GM21381 (cell line): ENCODE measurements around the gene ALOX5AP.

Experiments used
- ATAC-seq: cut with Tn5 transposase; IDR thresholded peaks from one replicate; pipeline ENCODE4 v1.9.1; 2021; ENCODE audit warnings: mild to moderate bottlenecking, moderate library complexity; ENCODE audit not compliant: unreplicated experiment

Gene ALOX5AP

DNA sequence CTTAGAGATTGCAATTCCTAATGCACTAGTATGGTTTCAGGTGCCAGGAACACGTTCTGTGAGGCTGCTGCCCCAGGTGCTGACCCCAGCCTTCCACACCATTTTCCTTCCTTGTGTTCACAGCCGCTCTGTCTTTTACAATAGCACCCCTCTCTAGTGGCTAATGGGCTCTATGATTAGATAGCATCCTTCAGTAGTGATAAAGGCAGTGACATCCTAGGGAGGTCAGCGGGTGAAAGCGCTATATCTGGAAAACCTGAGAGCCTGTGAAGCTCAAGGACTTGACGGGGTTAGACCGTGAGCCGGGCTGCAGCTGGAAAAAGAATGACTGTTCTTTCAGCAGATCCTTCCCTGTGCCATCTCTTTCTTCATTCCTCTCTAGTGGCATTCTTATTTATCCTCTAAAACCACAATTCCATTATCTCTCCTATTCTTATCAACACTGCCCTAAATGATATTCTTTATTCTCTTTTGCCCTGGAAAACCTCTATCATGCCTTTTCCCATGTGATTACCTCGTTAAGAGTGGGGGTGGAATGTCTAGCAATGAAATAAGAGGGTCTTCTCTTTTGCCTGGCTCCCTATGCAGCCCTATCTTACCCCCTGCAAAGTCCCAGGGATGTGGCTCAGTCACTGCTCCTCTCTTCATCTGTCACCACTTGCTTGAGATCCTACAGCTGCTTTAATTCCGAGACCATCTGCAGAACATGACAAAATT, 21.8 kb downstream of the ALOX5AP start:
- ATAC-seq: no peak

DNA sequence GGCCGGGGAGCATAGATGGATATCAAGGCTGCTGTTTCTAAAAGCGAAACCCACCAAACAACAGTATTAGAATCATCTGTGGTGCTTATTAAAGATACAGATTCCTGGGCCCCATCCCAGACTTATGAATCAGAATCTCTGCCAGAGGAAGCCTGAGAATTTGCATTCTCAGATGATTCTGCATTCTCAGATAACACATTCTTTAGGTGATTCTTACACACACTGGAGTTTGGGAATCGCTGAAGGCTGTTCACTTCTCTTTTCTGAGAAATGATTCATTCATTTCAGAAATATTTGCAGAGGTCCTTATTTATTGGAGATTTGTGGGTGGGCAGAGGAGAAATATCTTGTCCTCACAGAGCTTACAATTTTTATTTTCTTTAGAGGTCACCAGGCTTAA, 24.4 kb downstream of the ALOX5AP start:
- no peak for ATAC-seq

DNA sequence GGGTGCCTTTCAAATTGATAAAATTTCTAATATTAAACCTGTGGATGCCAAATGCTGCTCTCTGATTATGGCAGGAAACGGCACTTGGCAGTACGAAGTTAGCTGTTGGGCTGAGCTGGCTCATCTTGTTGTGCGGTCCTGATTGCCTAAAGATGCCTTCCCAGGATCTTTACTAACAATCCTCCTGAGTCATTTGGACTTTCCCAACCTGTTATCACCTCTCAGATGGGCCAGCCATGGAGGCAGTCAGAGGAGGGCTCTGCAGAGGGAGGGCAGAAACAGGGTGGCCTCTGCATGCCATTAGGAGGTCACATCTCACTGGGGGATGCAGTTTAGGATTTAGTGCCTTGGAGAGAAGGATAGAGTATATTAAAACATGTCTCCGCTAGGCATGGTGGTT, 27.3 kb downstream of the ALOX5AP start:
- no peak for ATAC-seq

DNA sequence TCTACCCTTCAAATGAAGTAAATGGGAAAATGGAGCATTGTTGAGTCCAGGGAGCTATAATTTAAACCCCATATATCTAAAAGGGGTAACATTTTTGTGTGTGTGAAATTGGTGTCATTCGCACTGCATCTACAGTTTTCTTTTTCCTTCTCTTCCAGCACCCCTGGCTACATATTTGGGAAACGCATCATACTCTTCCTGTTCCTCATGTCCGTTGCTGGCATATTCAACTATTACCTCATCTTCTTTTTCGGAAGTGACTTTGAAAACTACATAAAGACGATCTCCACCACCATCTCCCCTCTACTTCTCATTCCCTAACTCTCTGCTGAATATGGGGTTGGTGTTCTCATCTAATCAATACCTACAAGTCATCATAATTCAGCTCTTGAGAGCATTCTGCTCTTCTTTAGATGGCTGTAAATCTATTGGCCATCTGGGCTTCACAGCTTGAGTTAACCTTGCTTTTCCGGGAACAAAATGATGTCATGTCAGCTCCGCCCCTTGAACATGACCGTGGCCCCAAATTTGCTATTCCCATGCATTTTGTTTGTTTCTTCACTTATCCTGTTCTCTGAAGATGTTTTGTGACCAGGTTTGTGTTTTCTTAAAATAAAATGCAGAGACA, 28.6 kb downstream of the ALOX5AP start:
- ATAC-seq: no peak

DNA sequence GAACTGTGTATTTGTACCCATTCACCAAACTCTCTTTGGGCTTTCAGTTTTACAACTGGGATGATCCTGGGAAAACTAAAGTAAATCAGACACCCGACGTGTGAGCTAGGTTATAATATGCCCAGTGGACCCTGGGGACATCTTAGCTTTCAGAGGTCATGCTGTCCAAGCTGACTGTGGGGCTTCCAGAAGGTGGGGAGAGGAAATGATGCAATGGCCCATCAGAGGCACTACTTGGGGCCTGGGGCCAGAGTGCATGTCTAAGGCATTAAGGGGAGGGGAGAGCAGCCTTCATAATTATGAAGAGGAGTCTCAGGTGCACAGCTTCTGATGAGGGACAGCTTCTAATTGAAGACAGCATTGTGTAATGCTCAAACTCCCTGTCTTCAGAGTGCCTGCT, 30.9 kb downstream of the ALOX5AP start:
- no peak for ATAC-seq

DNA sequence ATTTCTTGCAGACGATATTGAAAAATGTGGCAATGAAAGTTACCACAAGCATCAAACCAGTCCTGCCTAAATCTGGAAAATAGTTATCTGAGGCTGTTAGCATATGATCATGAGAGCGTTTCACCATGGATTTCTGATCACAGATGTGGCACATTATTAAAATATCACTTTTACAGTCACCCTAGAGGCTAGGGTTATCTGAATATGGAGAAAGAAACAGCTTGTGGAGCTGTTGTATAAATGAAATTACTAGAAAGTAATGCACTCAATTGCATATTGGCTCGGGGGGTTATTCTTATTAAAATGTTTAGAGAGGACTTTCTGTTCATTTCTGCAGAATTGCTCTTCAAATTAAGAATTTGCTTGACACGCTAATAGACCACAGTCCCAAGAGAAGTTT, 35.6 kb downstream of the ALOX5AP start:
- no peak for ATAC-seq

DNA sequence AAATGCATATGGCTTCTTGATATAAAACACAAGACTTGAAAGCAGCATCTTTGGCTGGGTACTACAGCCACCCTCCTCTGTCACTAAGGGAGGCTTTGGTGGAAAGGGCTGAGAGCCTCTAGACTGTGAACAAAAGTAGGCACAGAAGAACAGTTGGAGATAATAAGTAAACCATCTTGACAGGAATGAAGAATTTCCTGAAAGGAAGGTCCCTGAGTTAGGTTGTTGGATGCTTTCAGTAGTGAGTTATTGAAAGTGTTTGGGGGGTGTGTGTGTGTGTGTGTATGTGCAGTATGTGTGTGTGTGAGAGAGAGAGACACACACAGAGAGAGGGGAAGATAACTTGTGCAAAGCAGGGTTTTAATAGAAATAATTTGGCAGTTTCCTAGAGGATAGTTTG, 38.2 kb downstream of the ALOX5AP start:
- no peak for ATAC-seq

DNA sequence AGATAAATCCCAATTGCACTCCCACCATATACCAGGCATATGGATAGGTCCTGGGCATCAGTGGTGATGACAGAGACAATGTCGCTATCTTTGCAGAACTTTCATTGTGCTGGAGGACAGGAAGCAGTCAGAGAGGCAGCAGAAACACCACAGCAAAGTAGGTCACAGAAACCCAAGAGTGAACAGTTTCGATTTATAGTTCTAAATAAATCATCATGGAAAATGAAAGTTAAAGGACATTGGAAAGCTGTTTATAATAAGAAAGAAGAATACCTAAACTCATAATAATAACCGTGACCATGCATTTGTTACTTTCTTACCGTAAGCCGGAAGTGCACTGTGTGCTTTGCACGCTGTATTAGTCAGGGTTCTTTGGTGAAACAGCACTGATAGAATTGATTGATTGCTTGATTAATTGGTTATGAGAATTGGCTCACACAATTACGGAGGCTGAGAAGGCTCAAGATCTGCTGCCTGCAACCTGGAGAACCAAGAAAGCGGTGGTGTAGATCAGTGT, 38.9 kb downstream of the ALOX5AP start:
- ATAC-seq: no peak

DNA sequence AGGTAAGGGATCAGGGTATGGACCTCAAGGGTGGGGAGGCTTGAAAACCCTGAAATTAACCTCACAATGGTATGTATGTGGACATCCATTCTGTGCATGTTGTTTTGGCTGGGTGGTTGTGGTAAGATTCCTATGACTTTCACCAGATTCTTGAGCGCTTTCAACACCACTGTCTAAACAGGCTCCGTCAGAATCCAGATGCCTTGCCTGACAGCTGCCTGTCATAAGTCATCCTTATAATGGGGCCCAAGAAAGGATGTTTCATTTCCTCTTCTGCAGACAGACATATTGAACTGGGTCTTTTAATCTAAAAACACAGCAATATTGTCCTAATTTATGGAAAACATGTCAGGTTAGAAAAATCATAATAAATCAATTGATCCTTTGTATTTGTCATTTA, 41.3 kb downstream of the ALOX5AP start:
- ATAC-seq: no peak

DNA sequence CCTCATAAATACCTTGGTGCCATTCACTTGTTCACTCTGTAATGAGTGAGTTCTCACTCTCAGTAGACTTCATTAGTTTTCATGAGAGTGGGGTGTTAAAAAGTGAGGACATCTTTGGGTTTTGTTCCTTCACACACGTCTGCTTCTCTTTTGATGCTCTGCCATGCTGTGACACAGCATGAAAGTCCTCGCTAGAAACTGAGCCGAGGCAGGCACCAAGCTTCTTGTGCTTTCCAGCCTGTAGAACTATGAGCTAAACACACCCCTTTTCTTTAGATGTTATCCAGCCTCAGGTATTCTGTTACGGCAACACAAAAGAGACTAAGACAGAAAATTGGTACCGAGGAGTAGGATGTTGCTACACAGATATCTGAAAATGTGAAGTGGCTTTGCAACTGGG, 43.7 kb downstream of the ALOX5AP start:
- no peak for ATAC-seq

DNA sequence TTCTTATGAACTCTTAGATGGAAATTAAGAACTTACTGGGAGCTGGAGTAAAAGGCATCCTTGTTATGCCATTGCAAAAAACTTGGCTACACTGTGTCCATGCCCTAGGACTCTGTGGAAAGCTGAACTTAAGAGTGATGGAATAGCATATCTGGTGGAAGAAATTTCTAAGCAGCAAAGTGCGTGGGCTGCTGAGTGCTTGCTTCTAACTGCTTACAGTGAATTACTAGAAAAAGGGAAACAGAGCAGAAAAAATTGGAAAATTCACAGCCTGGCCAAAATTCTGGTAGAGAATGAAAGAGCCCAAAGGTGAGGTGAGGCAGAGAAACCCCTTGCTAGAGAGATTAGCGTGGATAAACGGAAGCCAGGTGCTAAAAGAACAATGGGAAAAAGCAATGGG, 44.3 kb downstream of the ALOX5AP start:
- no peak for ATAC-seq

DNA sequence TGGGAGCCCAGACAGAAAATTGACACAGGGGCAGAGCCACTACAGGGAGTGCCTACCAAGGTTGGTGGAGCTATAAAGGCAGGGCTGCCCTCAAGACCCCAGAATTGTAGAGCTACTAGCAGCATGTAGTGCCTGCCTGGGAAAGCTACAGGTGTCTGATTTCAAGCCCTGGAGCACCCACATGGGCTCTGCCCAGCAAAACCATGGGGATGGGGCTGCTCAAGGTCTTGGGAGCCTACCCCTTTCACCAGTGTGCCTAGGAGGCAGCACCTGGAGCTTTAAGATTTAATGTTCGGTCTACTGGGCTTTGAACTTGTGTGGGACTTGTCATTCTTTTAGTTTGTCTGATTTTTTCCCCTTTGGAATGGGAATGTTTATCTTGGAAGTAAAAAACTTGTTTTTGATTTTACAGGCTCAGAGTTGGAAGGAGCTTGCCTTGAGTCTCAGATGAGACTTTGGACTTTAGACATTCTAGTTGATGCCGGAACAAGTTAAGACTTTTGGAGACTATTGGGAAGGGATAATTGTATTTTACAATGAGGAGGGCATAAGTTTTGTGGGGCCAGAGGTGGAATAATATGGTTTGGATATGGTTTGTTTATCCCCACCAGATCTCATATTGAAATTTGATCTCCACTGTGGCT, 45.1 kb downstream of the ALOX5AP start:
- ATAC-seq: no peak

DNA sequence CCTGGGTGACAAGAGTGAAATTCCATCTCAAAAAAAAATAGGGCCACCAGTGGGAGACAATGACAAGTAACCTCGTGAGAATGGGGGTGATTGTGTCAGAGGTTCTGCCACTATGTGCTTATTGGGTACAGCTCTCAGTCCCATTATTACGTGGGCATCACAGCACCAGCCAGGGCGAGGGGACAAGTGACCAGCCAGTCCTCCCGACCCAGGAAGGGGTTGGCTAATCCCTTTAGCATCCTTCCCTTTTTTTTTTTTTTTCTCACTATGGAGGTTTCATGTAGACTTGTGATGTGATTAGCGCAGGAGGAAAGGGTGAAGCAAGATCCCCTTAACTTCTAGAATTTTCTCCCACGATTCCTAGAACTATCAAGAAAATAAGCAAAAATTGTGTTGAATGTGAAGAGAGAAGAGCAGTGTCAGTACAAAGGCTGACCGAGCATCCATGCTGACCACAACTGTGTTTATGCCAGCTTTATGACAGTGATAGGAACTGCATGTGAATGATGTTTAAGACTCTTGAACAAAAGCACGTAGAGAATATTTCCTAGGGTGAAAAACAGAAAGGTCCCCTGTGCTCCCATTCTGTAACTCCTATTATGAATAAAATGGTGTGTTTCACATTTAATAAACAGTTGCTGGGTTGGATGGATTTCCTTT, 50.0 kb downstream of the ALOX5AP start:
- no peak for ATAC-seq

DNA sequence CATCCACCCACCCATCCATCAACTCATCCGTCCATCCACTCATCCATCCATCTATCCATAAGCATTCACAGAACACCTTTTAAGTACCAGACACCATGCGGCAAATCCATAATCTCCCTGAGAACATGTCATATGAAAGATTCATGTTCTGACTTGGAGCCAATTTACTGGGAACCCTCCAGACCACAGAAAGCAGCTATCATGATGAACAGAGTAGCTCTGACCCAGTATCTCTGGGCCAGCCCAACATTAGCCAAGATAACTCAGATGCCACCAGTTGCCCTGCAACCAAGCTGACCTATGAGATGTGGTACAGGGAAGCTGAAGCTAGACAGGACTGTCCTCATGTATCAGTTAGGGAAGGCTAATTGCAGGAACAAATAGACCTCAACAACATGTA, 51.3 kb downstream of the ALOX5AP start:
- ATAC-seq: no peak

DNA sequence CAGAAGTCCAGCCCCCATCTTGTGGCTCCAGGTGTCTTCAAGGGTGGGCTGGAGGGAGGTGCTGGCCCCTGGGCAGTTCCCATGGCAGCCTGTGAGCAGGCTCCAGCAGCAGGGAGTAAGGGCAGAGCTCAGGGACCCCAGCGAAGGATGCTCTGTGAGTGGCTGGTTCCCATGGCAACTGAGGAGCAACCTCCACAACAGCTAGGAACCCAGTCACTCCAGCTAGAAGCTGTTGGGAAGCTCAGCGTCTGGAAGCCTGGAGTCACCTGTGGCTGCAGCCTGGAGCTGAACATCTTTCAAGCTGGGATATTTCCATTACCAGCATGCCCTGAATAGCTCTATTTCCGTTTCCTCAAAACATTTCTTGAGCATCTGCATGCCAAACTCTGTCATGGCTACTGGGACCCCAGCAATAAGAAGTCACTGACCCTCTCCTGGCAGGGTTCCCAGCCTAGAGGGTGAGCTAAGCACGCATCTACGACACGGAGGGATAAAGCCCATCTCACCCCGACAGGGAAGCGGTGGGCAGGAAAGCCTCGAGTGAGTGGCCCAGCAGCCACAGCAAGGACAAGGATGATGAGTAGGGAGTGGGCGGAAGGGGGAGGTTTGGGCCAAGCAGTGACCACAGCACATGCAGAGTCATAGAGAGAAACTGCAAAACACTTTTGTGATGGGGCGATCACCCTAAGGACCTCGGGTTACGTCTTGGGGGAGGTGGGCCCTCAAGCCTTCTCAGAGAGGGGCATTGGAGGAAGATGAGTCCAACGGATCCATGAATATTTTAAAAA, 52.6 kb downstream of the ALOX5AP start:
- ATAC-seq: no peak

DNA sequence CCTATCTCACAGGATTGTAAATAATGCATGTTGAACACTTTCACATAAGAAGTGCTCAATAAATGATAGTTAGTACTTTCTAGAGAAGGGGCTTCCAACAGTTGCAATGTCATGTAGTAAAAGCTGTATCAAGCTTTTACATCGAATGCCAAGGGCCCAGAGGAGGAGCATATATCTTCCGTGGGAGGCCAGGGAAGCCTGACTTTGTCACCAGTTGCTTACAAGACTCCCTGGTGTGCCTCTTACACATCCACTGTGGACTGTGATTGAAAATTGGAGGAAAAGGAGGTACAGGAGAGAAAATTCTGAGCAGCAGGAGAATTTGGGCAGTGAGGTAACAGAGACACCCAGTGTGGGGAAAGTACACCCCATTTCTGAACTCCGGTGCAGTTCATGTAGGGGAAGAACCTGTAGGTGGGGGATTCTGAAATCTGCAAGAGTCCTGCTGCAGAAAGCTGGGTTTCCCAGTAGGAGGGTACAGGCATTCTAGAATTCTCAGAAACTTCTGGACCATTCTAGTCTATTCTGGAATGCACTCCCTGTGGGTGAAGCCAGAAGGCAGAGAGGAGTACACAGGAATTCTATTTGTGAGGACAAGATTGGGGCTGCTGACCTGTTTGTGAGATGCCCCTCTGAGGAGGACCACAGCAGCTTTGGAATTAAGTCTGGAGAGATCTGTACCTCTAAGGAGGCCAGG, 54.0 kb downstream of the ALOX5AP start:
- no peak for ATAC-seq

DNA sequence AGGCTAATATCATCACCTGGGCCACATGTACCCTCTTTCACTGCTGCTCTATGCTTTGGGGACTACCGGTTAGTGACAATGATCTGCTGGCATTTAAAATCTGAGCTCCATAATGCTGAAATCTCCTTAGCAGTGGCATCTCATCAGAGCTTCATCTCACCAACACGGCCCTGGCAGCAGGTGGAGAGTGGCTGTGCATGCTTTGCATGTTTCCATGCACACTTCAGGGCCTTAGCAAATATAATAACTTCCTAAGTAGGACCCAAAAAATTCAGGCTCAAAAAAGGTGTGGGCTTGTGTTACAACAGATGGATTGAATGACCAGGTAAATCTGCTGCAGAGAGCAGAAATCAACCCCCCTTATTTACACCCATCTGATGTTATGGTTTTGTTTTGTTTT, 55.2 kb downstream of the ALOX5AP start:
- no peak for ATAC-seq

DNA sequence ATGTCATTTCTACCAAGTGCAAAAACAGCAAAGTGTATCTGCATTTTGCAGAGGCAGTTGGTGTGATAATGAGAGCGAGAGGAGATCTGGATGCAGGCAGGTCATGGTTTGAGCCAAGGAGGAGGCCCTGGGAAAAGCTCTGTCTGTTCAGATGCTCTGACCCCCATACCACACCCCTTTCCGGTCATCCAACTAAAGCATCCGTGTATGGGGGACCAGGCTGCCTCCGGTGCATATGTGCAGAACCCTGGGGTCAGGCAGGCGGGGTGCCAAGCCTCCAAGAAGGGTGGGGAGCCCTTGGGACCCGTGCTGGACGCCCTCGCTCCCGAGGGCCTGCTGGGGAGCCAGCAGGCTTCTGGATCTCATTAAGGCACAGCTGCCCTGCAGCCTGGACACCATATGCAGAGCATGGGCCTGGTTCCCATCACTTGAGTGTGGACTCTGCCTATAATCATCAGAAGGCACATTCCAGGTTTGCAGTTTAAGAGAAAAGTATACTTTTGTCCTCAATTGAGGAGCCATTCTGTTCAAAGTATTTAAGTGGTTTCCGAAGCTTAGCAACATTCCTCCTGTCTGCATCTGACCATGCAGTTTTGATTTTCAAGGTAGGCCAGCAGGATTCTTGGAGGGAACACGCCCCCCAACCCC, 56.1 kb downstream of the ALOX5AP start:
- ATAC-seq: no peak

DNA sequence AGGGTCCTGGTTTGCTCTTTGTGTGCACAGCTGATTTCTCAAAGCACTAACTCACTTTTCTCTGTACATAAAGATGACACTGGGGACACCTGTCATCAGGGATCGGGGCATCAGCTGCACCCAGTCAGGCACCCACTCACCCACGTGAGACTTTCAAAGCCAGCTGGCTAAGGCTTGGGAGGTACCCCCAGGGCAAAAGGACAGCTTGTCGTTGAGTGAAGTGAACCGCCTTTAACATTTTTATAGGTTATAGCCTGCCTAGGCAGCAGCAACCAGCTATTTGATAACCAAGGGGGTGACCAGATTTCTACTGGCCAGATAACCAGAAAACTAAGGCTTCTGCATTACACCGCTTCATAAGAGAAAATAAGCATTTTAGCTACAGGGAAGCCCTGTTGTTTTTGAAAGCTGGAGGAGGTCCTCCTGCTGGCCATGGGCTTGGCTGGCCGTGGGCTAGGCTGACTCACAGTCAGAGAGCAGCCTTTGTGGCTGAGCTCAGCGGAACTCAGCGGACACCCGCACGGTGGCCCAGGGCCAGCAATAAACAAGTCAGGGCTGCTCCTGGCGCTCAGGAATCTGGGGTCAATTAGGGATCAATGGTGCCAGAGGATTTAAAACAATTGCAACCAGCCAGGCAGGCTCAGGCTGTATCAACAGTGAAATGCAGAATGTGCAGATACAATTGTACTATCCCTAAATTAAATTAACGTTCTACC, 57.1 kb downstream of the ALOX5AP start:
- no peak for ATAC-seq
